GM19372 (cell line): ENCODE measurements around the gene U2SURP.

Experiments used
- ATAC-seq: cut with Tn5 transposase; IDR thresholded peaks from one replicate; pipeline ENCODE4 v1.9.1; 2021; ENCODE audit warnings: mild to moderate bottlenecking, low read depth, moderate library complexity; ENCODE audit not compliant: unreplicated experiment

U2SURP gene

DNA sequence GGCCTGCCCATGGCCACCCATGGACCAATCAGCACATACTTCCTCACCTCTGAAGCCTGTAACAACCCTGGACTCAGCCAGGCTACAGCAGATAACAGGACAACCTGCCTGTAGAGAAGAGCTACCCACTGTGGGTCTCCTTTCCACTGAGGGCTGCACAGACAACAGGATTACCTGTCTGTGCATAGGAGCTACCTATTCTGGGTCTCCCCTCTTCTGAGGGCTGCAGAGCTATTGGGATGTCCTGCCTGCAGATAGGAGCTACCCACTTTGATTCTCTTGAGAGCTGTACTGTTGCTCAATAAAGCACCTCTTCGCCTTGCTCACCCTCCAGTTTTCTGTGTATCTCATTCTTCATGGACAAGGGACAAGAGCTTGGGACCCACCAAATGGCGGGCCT lies 94.4 kb downstream of the U2SURP start:
- no peak for ATAC-seq

DNA sequence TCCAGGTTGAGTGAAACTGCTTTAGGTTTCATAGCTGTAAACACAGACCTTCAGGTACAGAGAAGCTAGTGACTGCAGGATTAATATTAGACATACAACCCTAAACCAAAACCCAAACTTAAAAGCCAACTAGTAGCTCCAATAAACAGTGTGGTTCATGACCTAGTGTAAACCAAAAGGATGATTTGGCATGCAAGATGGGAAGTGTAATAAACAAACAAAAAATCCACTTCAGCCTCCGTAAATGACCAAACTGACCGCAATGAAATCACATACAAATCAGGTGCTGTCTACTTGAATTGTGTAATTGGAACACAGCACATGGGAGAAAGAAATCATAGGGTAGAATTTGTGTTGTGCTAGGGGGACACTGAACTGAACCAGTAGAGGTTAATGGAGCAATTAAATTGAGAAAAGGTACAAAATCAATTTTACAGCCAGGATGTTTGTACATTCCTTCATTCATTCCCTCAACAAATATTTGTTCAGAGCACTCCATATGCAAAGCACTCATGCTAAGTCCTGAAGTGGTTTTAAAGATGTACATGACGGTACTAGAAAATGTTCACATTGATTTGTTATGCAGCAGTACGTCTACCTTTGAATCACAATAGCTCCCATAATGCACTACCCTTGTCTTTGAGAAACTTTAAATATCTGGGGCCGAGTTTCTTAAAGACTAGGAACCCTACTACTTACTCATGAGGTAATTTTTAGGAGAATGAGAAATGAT lies 96.8 kb downstream of the U2SURP start:
- no peak for ATAC-seq

DNA sequence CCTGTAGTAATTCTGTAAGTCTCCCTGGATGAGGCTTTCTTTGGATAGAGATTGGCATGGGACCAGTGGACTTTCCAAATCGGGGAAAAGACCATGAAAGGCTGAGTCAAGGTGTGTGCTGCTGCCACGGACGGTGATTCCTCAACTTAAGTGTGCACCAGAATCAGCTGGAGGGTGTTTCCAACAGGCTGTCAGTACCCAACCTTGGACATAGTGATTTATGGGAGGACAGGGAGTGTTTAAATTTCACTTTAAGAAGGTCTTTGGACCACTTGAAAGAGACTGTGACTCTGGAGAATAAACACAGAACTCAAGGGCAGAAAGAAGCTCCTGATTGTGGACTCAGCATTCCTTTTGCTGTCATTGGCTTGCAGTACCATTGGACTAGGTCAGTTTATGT lies 97.8 kb downstream of the U2SURP start:
- no peak for ATAC-seq

DNA sequence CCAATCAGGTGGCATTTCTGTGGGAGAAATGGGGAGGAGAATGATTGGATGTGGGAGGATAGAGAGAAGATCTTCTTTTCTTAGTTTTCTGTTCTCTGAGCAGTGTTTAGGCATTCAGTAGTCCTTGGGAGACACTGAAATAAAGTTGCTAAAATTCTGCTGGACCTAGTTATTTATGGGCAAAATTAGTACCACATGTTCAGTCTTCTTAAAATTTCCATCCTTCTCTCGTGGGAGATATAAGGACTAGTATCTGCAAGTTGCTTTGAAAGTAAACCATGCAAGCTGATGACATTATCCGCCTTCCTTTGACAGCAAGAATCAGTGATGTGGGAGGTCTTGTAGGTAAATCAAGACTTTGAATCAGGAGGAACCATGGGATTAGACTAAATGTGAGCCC lies 98.3 kb downstream of the U2SURP start:
- no peak for ATAC-seq

DNA sequence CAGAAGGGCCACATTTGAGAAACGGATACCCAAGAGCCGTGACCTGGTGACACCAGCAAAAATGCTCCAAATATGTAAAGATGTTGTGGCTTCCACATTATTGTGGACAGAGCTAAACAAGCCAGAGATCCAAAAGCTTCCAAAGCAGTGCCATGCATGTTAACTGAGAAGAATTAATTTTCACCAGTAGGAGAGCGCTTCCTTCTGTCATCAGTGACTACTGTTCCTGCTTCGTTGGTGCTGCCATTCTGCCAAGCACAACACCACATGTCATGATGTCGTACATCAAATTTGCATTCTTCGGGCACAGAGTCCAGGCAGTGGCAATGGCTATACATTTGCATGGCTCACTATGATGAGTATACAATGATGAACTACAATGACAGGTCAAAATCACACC lies 99.1 kb downstream of the U2SURP start:
- no peak for ATAC-seq

DNA sequence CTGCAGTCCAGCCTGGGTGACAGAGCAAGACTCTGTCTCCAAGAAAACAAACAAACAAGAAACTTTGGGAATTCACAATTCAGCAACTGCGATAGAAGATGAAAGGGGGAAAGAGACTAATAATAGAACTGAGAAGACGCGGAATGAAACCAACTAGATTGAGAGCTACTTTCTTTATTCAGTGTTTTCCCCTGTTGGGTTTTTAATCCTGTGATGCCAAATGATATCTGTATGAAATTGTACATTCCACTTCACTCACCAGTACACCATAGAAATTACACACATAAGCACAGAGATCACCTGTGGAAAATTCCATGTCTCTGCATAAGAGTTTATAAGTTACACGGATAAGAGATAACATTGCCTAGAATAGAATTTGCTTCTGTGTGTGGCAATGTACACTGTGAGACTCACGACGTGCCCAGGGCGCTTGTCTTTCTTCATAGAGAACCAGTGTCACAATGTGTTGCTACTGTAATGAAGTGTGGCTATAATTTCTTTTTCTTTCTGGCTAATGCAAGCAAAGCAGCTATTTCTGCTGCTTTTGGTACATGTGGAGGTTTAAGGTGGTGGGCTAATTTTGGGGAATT lies 100.5 kb downstream of the U2SURP start:
- no peak for ATAC-seq

DNA sequence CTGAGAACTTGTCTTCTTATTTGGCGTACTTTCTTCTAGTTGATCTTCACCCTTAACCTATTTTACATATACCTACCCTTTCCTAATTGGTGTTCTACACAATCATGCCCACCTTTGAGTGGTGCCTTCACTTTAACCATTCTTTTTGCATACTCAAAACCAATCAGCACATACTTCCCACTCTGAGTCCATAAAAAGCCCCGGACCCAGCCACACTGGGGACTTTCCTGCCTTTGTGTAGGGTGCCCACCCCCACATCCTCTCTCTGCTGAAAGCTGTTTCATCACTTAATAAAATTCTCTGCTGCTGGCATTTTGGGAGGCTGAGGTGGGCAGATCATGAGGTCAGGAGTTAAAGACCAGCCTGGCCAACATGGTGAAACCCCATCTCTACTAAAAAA lies 102.3 kb downstream of the U2SURP start:
- no peak for ATAC-seq

DNA sequence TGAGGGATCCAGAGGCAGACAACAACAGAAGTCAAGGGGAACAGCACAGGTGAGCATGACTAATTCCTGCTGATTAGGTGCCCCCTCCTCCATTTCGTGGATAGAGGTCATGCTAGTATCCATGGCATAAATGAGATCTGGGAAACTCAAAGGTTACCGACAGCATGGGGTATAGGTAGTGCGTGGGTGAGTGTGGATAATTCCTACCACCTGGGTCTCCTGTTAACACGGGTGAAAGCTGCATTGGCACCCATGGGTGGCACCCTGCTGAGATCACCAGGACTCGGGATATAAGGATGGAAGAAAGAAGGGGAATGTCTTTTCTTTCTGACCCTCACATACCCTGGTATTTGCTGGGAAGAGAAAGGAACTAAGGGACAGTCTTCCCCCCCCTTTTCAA lies 103.8 kb downstream of the U2SURP start:
- no peak for ATAC-seq

DNA sequence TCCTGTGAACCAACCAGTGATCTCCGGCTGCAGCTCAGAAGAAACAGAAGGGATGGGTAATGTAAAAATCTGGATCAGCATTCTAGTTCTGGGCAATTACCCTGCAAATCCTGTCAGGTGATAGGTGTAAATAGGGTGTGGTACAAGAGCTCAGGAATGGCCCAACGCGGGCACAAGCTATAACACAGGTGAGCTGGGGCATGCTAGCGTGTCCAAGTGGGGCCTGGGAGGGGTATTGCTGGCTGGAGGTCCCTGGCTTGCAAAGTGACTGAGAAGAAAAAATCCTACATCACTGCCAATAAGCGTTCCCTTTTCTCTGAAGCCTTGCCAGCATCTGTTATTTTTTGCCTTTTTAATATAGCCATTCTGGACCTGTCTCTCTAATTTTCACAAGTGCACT lies 108.5 kb downstream of the U2SURP start:
- no peak for ATAC-seq
